ENCODE results near the gene TSHR.

DNA sequence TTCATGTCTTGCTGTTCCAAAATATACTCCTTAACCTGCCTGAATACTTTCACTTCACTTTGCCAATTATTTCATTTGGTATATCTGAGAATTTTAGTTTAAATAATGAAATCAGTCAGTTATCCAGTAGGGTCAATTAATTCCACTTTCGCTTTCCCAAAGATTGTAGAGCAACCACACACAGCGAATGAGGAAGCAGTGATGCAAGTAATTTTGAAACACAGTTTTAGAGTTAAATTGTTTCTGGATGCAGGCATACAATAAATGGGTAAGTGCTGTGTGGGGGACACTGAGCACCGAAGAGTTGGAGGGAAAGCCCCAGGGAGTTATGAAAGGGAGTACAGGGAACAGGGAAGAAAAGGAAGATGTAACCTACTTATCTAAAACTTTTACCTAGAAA, 62.8 kb downstream of the TSHR start:
- TF ChIP-seq, protein P1, sequence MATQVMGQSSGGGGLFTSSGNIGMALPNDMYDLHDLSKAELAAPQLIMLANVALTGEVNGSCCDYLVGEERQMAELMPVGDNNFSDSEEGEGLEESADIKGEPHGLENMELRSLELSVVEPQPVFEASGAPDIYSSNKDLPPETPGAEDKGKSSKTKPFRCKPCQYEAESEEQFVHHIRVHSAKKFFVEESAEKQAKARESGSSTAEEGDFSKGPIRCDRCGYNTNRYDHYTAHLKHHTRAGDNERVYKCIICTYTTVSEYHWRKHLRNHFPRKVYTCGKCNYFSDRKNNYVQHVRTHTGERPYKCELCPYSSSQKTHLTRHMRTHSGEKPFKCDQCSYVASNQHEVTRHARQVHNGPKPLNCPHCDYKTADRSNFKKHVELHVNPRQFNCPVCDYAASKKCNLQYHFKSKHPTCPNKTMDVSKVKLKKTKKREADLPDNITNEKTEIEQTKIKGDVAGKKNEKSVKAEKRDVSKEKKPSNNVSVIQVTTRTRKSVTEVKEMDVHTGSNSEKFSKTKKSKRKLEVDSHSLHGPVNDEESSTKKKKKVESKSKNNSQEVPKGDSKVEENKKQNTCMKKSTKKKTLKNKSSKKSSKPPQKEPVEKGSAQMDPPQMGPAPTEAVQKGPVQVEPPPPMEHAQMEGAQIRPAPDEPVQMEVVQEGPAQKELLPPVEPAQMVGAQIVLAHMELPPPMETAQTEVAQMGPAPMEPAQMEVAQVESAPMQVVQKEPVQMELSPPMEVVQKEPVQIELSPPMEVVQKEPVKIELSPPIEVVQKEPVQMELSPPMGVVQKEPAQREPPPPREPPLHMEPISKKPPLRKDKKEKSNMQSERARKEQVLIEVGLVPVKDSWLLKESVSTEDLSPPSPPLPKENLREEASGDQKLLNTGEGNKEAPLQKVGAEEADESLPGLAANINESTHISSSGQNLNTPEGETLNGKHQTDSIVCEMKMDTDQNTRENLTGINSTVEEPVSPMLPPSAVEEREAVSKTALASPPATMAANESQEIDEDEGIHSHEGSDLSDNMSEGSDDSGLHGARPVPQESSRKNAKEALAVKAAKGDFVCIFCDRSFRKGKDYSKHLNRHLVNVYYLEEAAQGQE (IDR thresholded peaks at IDR 0.05; ENCODE audit: insufficient read depth in 1 of 2, low read depth in 2 of 2, low read length in 2 of 2): no peak
- no peak for TF ChIP-seq POLR2AphosphoS5 (IDR thresholded peaks at IDR 0.05; ENCODE audit: low read depth, low read length)
- no peak for TF ChIP-seq TAF1 (IDR thresholded peaks at IDR 0.05; ENCODE audit: borderline replicate concordance, insufficient read depth, low read length)
- TF ChIP-seq SIN3A (IDR thresholded peaks at IDR 0.05; ENCODE audit: borderline replicate concordance, insufficient read depth, low read length): no peak
